Panc1 (cell line): Measurements from ENCODE around the gene TTLL6. TPM values are rescaled to one million over a fixed set of nuclear protein-coding genes. Genes with fewer than 3 reads are reported as not detected.

ENCODE experiments used
- ATAC-seq: fragments of 200-7000 bp; cut with Tn5 transposase; 2 replicates; pipeline ENCODE4 v1.9.1; 2020; ENCODE audit warnings: mild to moderate bottlenecking, moderate library complexity
- BruUV-seq: library from RNA; stranded (reverse); fragments of 400-500 nt; replicated peaks from 2 replicates; lab custom pipeline; 2021; lab: Mats Ljungman, UMichigan
- CTCF ChIA-PET: fragments of 300-600 bp; sonication (Branson Sonifier 250); formaldehyde crosslinking; loops from one replicate; lab custom pipeline; 2022; ENCODE audit warnings: antibody characterized with exemption; lab: Charles Lee
- POLR2A ChIA-PET: fragments of 300-600 bp; sonication (Branson Sonifier 250); formaldehyde crosslinking; loops from one replicate; lab custom pipeline; 2022; ENCODE audit warnings: antibody characterized with exemption; lab: Charles Lee
- DNase-seq: peaks from one replicate; pipeline ENCODE4 v3.0.0-alpha.2; 2010; ENCODE audit warnings: low read depth, low spot score
- H3K27ac ChIP-seq: 2 replicates; pipeline ENCODE4 v1.5.1; 2011; ENCODE audit warnings: mild to moderate bottlenecking, low read length, inconsistent platforms
- H3K27me3 ChIP-seq: fragments of 200-500 bp; sonication (Bioruptor generic); 2 replicates; pipeline ENCODE4 v1.6.0; 2014; ENCODE audit warnings: low read length, inconsistent platforms; ENCODE audit not compliant: control insufficient read depth, insufficient read depth
- H3K36me3 ChIP-seq: fragments of 200-500 bp; sonication (Bioruptor generic); 2 replicates; pipeline ENCODE4 v1.5.1; 2014; ENCODE audit warnings: inconsistent platforms, mild to moderate bottlenecking, low read length, moderate library complexity; ENCODE audit not compliant: control insufficient read depth, insufficient read depth
- H3K4me1 ChIP-seq: 2 replicates; pipeline ENCODE4 v1.5.1; 2011; ENCODE audit warnings: inconsistent platforms, mild to moderate bottlenecking, low read length, moderate library complexity; ENCODE audit not compliant: control insufficient read depth, insufficient read depth
- H3K4me3 ChIP-seq, 2 experiments: 2 replicates each; pipeline ENCODE4 v1.5.1; 2011 to 2012; ENCODE audit warnings: low read depth in 2 of 2, low read length in 2 of 2, mild to moderate bottlenecking in 2 of 2, inconsistent platforms in 1 of 2, moderate library complexity in 1 of 2
- H3K9me3 ChIP-seq: fragments of 200-500 bp; sonication (Bioruptor generic); 2 replicates; pipeline ENCODE4 v1.5.1; 2014; ENCODE audit warnings: low read depth, mild to moderate bottlenecking, inconsistent platforms, low read length, moderate library complexity; ENCODE audit not compliant: control insufficient read depth, insufficient read depth
- POLR2AphosphoS5 ChIP-seq: IDR thresholded peaks from 2 replicates; pipeline ENCODE4 v1.6.1; 2012; ENCODE audit warnings: mild to moderate bottlenecking, low read depth, low read length, moderate library complexity
- SIN3A ChIP-seq: IDR thresholded peaks from 2 replicates; pipeline ENCODE4 v1.6.1; 2012; ENCODE audit warnings: low read depth, mild to moderate bottlenecking, low read length, moderate library complexity, borderline replicate concordance; ENCODE audit not compliant: insufficient read depth
- TCF7L2 ChIP-seq: IDR thresholded peaks from 2 replicates; pipeline ENCODE4 v1.6.1; 2011; ENCODE audit warnings: mild to moderate bottlenecking, low read depth, low read length, inconsistent platforms
- in situ Hi-C: cut with HindIII; loops from 2 replicates; pipeline ENCODE4 v1.10.0; 2016; ENCODE audit warnings: low sequenced_read_pairs, low pct_unique_long_range_greater_than_20kb
- intact Hi-C: fragments of 100-400 bp; cut with micrococcal nuclease; formaldehyde crosslinking; loops from one replicate; pipeline ENCODE4 v1.10.0; 2022; ENCODE audit not compliant: unreplicated experiment
- total RNA-seq: library from RNA; stranded (reverse); gene quantifications from one replicate; pipeline ENCODE4 v1.2.1, GENCODE V29; 2021; ENCODE audit not compliant: unreplicated experiment
- TF ChIP-seq, protein P1 (sequence below), 2 experiments: IDR thresholded peaks; 2 replicates each; pipeline ENCODE4 v1.6.1; 2011 to 2012; ENCODE audit warnings: low read depth in 2 of 2, control low read depth in 1 of 2, low read length in 1 of 2, mild to moderate bottlenecking in 1 of 2, moderate library complexity in 1 of 2; ENCODE audit not compliant: insufficient read depth in 1 of 2
- TF ChIP-seq, protein P2 (sequence below): fragments of 450-650 bp; IDR thresholded peaks from 2 replicates; pipeline ENCODE4 v1.5.1; 2017; ENCODE audit warnings: mild to moderate bottlenecking

TTLL6 gene
- total RNA-seq, 1 experiment from 2014 or later: 2.5 TPM

DNA sequence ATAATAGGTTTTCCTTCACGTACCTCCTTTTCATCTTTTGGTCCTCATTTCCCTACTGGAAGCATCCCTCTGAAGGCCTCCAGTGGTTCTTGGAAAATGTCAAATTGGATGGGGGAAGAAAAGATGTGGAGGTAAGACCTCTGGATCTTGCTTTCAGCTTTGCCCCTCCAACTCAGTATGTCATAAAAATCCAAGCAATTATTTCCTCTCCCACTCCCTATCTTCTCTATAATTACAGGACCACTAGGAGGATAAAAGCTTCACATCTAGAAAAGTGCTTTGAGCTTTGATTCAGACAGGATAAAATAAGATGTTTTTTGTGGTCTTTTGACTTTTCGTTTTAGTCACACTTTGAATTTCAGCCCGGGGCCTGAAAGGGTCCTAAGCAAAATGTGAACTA is 1.7 kb downstream of the TTLL6 start:
- Histone ChIP-seq H3K4me3 (no peak overlapping the region), H3K9me3 (no peaks in the 10 kb centered on the region), H3K36me3 (no peaks in the 10 kb centered on the region), H3K27ac (no peak overlapping the region), H3K27me3 (peaks cover 8% of the 10 kb centered on the region; the same call in 1 of the 2 replicates), H3K4me1 (peaks cover 16% of the 10 kb centered on the region)
- ATAC-seq (no peak), DNase-seq (no peak)
- TF ChIP-seq, protein P1, sequence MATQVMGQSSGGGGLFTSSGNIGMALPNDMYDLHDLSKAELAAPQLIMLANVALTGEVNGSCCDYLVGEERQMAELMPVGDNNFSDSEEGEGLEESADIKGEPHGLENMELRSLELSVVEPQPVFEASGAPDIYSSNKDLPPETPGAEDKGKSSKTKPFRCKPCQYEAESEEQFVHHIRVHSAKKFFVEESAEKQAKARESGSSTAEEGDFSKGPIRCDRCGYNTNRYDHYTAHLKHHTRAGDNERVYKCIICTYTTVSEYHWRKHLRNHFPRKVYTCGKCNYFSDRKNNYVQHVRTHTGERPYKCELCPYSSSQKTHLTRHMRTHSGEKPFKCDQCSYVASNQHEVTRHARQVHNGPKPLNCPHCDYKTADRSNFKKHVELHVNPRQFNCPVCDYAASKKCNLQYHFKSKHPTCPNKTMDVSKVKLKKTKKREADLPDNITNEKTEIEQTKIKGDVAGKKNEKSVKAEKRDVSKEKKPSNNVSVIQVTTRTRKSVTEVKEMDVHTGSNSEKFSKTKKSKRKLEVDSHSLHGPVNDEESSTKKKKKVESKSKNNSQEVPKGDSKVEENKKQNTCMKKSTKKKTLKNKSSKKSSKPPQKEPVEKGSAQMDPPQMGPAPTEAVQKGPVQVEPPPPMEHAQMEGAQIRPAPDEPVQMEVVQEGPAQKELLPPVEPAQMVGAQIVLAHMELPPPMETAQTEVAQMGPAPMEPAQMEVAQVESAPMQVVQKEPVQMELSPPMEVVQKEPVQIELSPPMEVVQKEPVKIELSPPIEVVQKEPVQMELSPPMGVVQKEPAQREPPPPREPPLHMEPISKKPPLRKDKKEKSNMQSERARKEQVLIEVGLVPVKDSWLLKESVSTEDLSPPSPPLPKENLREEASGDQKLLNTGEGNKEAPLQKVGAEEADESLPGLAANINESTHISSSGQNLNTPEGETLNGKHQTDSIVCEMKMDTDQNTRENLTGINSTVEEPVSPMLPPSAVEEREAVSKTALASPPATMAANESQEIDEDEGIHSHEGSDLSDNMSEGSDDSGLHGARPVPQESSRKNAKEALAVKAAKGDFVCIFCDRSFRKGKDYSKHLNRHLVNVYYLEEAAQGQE (IDR thresholded peaks at IDR 0.05; ENCODE audit: insufficient read depth in 1 of 2, low read depth in 2 of 2, low read length in 1 of 2): no peak
- TF ChIP-seq SIN3A: no peak
- TF ChIP-seq, protein P2, sequence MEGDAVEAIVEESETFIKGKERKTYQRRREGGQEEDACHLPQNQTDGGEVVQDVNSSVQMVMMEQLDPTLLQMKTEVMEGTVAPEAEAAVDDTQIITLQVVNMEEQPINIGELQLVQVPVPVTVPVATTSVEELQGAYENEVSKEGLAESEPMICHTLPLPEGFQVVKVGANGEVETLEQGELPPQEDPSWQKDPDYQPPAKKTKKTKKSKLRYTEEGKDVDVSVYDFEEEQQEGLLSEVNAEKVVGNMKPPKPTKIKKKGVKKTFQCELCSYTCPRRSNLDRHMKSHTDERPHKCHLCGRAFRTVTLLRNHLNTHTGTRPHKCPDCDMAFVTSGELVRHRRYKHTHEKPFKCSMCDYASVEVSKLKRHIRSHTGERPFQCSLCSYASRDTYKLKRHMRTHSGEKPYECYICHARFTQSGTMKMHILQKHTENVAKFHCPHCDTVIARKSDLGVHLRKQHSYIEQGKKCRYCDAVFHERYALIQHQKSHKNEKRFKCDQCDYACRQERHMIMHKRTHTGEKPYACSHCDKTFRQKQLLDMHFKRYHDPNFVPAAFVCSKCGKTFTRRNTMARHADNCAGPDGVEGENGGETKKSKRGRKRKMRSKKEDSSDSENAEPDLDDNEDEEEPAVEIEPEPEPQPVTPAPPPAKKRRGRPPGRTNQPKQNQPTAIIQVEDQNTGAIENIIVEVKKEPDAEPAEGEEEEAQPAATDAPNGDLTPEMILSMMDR: no peak
- TF ChIP-seq POLR2AphosphoS5: no peak
- TF ChIP-seq TCF7L2: no peak
- CTCF ChIA-PET: interaction anchor here (0.6 to 8.9 kb wide), 4 partner anchors 12 to 140 kb away, joined by 7 to 111 read pairs (median 10); no protein-coding TSS in a partner anchor
- intact Hi-C loops: no loop called here
- POLR2A ChIA-PET: interaction anchor here (0.6 kb wide), 2 partner anchors 28 to 59 kb away, joined by 4 to 5 read pairs; no protein-coding TSS in a partner anchor
- no TSS peak for BruUV-seq
- in situ Hi-C loops: loop anchor here (10.0 kb wide), 1 partner anchor 69 kb away; no protein-coding TSS in a partner anchor

DNA sequence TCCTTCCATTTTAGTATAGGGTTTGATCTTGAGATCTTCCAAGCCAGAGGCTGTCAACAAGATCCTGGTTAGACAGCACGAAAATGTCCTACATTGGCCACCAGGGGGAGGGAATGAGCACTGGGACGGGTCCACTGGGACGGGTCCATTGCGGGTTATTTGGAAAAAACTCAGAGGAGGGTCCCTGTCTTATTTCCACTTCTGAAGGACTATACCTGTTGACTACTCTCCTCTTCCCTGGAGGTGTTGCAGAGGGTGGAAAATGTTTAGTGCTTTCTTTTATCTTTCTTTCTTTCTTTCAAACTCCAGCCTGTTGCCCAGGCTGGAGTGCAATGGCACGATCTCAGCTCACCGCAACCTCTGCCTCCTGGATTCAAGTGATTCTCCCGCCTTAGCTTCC is 2.5 kb downstream of the TTLL6 start:
- intact Hi-C loops (loop anchor here (1.0 kb wide), 1 partner anchor 65 kb away; no protein-coding TSS in a partner anchor), in situ Hi-C loops (loop anchor here (10.0 kb wide), 1 partner anchor 70 kb away; no protein-coding TSS in a partner anchor)
- ATAC-seq: peak; percentile 68

More for the DNA sequence above, 2.5 kb downstream of the TTLL6 start:
- ChIA-PET CTCF (interaction anchor here (0.6 to 8.9 kb wide), 9 partner anchors 9 to 762 kb away, joined by 3 to 111 read pairs (median 7); no protein-coding TSS in a partner anchor), POLR2A (interaction anchor here (0.6 to 0.8 kb wide), 4 partner anchors 27 to 243 kb away, joined by 3 to 8 read pairs (median 4); no protein-coding TSS in a partner anchor)
- Histone ChIP-seq H3K27me3 (peaks cover 8% of the 10 kb centered on the region; the same call in 1 of the 2 replicates), H3K9me3 (no peaks in the 10 kb centered on the region), H3K27ac (no peak overlapping the region), H3K4me3 (no peak overlapping the region), H3K36me3 (no peaks in the 10 kb centered on the region), H3K4me1 (peaks cover 16% of the 10 kb centered on the region)
- BruUV-seq: no TSS peak
- DNase-seq: no peak
- no peak for TF ChIP-seq TCF7L2
- TF ChIP-seq, protein P2: peak; percentile 96
